GM12878 (cell line): Measurements from ENCODE around the gene MAML2. TPM values are rescaled to one million over a fixed set of nuclear protein-coding genes. Genes with fewer than 3 reads are reported as not detected.

ENCODE experiments used
- BHLHE40 ChIP-seq, 2 experiments: fragments of 450-650 bp in 1 of 2; IDR thresholded peaks; 2 replicates each; pipeline ENCODE4 v1.6.1; 2011 to 2017; ENCODE audit warnings: low read depth in 2 of 2, borderline replicate concordance in 1 of 2, improper control_type of control experiment in 1 of 2, low read length in 1 of 2, mild to moderate bottlenecking in 1 of 2
- EED ChIP-seq: sonication (generic); IDR thresholded peaks from 2 replicates; pipeline ENCODE4 v1.6.1; 2016; ENCODE audit warnings: antibody characterized with exemption, low read depth
- ELK1 ChIP-seq: IDR thresholded peaks from 2 replicates; pipeline ENCODE4 v1.6.1; 2012; ENCODE audit warnings: low read depth, low read length, improper control_type of control experiment
- EP300 ChIP-seq, 2 experiments: fragments of 150-350 bp in 1 of 2; IDR thresholded peaks; 2 replicates each; pipeline ENCODE4 v1.6.1; 2011 to 2012; ENCODE audit warnings: low read depth in 2 of 2, low read length in 2 of 2, borderline replicate concordance in 1 of 2, improper control_type of control experiment in 1 of 2, inconsistent platforms in 1 of 2; ENCODE audit not compliant: control insufficient read depth in 1 of 2
- ETV6 ChIP-seq, 2 experiments: fragments of 450-650 bp in 1 of 2; IDR thresholded peaks in 1 of 2; conservative IDR thresholded peaks in 1 of 2; 2 replicates each; pipeline ENCODE4 v1.6.1; 2014; ENCODE audit warnings: antibody characterized with exemption in 1 of 2, borderline replicate concordance in 1 of 2, low read depth in 1 of 2, mild to moderate bottlenecking in 1 of 2, moderate library complexity in 1 of 2
- HDAC6 ChIP-seq: fragments of 200-600 bp; sonication (generic); IDR thresholded peaks from one replicate; pipeline ENCODE4 v1.8.0; 2017; ENCODE audit warnings: antibody characterized with exemption; ENCODE audit not compliant: unreplicated experiment
- MTA3 ChIP-seq: IDR thresholded peaks from 2 replicates; pipeline ENCODE4 v1.6.1; 2012; ENCODE audit warnings: low read length, inconsistent platforms, borderline replicate concordance
- MXI1 ChIP-seq: fragments of 150-350 bp; IDR thresholded peaks from 2 replicates; pipeline ENCODE4 v1.6.1; 2011; ENCODE audit warnings: low read depth, mild to moderate bottlenecking, inconsistent platforms, low read length, improper control_type of control experiment
- PAX5 ChIP-seq: IDR thresholded peaks from 2 replicates; pipeline ENCODE4 v1.6.1; 2011; ENCODE audit warnings: low read depth, low read length, borderline replicate concordance
- RELB ChIP-seq: fragments of 450-650 bp; IDR thresholded peaks from 2 replicates; pipeline ENCODE4 v1.6.1; 2017; ENCODE audit warnings: low read depth, mild to moderate bottlenecking, moderate library complexity
- REST ChIP-seq: IDR thresholded peaks from 2 replicates; pipeline ENCODE4 v1.6.1; 2012; ENCODE audit warnings: mild to moderate bottlenecking, low read depth, low read length
- SKIL ChIP-seq: fragments of 450-650 bp; IDR thresholded peaks from 2 replicates; pipeline ENCODE4 v1.6.1; 2017; ENCODE audit warnings: mild to moderate bottlenecking, low read depth, inconsistent platforms; ENCODE audit not compliant: poor library complexity, severe bottlenecking
- SREBF1 ChIP-seq: IDR thresholded peaks from 2 replicates; pipeline ENCODE4 v1.6.1; 2012; ENCODE audit warnings: mild to moderate bottlenecking, low read length
- ZNF217 ChIP-seq: fragments of 450-650 bp; IDR thresholded peaks from 2 replicates; pipeline ENCODE4 v1.6.1; 2017; ENCODE audit warnings: antibody characterized with exemption, mild to moderate bottlenecking
- ZNF274 ChIP-seq: IDR thresholded peaks from one replicate; pipeline ENCODE4 v1.8.0; 2011; ENCODE audit not compliant: insufficient read length, insufficient read depth
- ZNF384 ChIP-seq: IDR thresholded peaks from 2 replicates; pipeline ENCODE4 v1.6.1; 2012; ENCODE audit warnings: low read depth, mild to moderate bottlenecking, low read length, improper control_type of control experiment, borderline replicate concordance
- polyA plus RNA-seq, 11 experiments: library from polyadenylated mRNA; depleted of rRNA in 4 of 11; unstranded in 6 of 11; stranded (reverse) in 5 of 11; fragments of >200 nt; fragmentation: Nextera tagmentation in 4 of 11; fragmentation: Illumina TruSeq in 1 of 11; extraction: Ambion mirVana in 4 of 11; extraction: Trizol in 1 of 11; gene quantifications; 1 replicate in 1 of 11; 2 replicates in 10 of 11; pipeline versions ENCODE4 v1.2.1 to v1.2.3, GENCODE V29; 2011 to 2016; ENCODE audit warnings: inconsistent platforms in 2 of 11, missing spikeins in 2 of 11, low read depth in 1 of 11
- total RNA-seq, 4 experiments: library from RNA; depleted of rRNA in 3 of 4; stranded (reverse); fragments of >200 nt in 3 of 4; fragmentation: Illumina TruSeq in 1 of 4; extraction: Trizol in 1 of 4; gene quantifications; 2 replicates each; pipeline versions ENCODE4 v1.2.1 to v1.2.3, GENCODE V29; 2013 to 2021

The MAML2 gene
- total and polyA plus RNA-seq, 10 of the 15 experiments (the other 5 are each of a cell fraction or from before 2014, with no cell fraction given), result 2.5 to 15.1 (median 12.0) TPM

- TF ChIP-seq ZNF217, result no peak
- no peak for TF ChIP-seq PAX5
- peak; percentile 33; the same call in 1 of the 2 replicates for TF ChIP-seq MXI1
- no peak for TF ChIP-seq SREBF1
- no peak for TF ChIP-seq EED
- peak; percentile 65 for TF ChIP-seq RELB
- TF ChIP-seq SKIL, result peak; percentile 47
- peak; percentile 45; the same call in 1 of the 2 replicates for TF ChIP-seq ZNF384
- no peak for TF ChIP-seq REST
- TF ChIP-seq ETV6 (conservative IDR thresholded peaks at IDR 0.05 in 1 of 2, IDR thresholded peaks at IDR 0.05 in 1 of 2; ENCODE audit: borderline replicate concordance in 1 of 2, low read depth in 1 of 2), result peak in 1 of 2 experiments; percentile 26; a peak in 1 of 4 replicates
- TF ChIP-seq EP300 (IDR thresholded peaks at IDR 0.05; ENCODE audit: borderline replicate concordance in 1 of 2, control insufficient read depth in 1 of 2, low read depth in 2 of 2, low read length in 2 of 2), result peak; percentile 5 to 85; a peak in 3 of 4 replicates
- peak; percentile 49 to 50; a peak in 1 of 4 replicates for TF ChIP-seq BHLHE40 (IDR thresholded peaks at IDR 0.05; ENCODE audit: borderline replicate concordance in 1 of 2, low read depth in 2 of 2, low read length in 1 of 2)
- TF ChIP-seq ZNF274, result no peak
- TF ChIP-seq HDAC6, result no peak
- TF ChIP-seq ELK1, result no peak
- no peak for TF ChIP-seq MTA3
These were observed 289.9 kb downstream of the MAML2 start (continued) for GRCh38 chr11:96052921-96053651.
